ENCODE results near the gene TAF6.

Gene TAF6

DNA sequence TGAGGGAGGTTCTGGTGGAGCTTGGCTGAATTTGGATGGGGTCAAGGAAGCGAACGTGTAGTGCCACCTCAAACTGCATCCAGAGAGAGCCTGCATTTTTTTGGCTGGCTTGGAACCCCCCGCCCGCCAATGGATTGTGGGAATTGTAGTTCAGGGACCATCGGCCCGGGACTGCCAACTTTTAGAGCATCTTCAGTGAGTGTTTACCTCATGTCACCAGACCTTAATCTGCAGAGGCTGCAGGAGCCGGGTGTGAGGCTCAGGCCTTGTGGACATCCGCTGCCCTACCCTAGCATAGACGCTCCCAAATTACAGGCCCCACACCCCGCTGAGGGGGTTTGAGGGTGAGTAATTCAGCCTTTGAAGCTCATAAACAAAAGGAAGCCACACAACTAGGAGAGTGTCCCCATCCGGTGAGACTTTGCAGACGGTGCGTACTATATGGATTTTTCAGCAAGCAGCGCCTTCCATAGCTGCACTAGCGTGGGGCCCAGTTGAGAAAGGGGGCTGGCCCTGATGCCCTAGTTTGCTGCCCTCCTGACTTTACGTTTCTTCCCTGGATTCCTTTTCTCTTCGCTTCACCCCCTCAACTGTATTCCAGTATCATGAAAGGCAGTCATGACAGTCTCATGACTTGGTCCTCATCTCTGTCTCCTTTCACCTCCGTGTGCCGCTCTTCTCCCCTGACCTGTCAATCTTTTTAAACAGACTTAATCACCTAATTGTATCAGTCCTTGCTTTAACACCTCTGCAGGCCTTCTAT, 993 bp upstream of the TAF6 start:
- peak in 1 of 2 donors; percentile 25 for DNase-seq

DNA sequence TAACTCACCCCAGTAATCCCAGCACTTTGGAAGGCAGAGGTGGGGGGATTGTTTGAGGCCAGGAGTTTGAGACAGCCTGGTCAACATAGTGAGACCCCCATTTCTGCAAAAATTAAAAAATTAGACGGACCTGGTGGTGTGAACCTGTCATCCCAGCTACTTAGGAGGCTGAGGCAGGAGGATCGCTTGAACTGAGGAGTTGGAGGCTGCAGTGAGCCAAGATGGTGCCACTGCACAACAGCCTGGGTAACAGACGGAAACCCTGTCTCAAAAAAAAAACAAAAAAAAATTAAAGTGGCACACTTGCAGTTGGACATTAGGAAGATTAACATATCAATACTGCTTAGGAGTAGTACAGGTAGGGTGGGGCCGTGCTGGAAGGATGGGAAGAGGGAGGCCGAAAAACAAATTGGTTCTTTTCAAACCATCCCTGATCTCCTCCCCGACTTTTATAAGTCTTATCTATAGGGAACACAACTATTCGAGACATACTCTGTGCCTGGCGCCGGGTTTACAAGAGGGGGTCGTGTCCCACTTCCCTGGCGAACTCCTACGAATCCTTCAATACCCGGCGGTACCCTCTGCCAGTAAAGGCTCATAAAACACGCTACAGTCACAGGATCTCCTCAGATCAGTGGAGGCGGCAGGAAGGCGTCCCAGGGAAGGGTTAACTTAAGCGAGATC, 628 bp downstream of the TAF6 start:
- no peak for DNase-seq

DNA sequence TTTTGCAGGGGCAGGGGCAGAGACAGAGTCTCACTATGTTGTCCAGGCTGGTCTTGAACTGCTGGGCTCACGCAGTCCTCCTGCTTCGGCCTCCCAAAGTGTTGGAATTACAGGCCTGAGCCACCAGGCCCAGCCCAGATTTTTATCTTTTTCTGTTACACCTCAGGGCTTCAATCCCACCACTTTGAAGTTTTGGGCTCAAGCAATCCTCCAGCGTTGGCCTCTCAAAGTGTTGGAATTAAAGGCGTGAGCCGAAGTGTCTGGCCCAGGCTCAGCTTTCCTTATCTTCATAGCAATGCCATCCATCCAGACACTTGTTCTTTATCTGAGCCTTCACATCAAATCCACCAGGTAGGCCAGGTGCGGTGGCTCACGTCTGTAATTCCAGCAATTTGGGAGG, 4.1 kb downstream of the TAF6 start:
- DNase-seq = no peak

DNA sequence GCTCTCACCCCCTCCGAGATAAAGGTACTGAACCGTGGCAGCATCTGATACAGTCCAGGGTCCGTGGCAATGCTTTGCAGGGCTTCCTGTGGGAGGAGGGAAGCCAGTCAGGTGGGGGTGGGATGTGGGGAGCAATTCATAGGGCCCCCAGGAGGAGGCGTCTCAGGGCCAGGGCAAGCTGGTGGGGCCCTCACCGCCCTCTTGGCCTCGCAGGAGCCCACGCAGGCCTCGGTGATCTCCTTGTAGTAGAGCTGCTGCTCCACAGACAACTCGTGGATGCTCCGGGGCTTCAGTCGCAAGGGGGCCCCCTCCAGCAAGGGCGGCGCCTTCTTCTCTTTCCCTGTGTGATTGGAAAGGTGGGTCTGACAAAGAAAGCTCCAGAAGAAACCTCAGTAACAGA, 7.2 kb downstream of the TAF6 start:
- no peak for DNase-seq

DNA sequence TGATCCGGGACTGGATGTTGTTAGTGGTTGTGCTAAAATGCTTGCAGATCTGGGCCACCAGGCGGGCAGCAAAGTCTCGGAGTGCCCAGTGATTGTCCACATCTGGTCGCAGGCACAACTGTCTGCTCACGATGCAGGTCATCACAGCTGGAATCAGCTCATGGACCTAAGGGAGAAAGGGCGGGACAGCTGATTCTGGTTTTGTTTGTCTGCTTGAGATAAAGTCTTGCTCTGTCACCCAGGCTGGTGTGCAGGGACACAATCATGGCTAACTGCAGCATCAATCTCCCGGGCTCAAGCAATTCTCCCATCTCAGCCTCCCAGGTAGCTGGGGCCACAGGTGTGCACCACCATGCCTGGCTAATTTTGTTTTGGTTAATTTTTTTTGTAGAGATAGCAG, 8.0 kb downstream of the TAF6 start:
- no peak for DNase-seq

DNA sequence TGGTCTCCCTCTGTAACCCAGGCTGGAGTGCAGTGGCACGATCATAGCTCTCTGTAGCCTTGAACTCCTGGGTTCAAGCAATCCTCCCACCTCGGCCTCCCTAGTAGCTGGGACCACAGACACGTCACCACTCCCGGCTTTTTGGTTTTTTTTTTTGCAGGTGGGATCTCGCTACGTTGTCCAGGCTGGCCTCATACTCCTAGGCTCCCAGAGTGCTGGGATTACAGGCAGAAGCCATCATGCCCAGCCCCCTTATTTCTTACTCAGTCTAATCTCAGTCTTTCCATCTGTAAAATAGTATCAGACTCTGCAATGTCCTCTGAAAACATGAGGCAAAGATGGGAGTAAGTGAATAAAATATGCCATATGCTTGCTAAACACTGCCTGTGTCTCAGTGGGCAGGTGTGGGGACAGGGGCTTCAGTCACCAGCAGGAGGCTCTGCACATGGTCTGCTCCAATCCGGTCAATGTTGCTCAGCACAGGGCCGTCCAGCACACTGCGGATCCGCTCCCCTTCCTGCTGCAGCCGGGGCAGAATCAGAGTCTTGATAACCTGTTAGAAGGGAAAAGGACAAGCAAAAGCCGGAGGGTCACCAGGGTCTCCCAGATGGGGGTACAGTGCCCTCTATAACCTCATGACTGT, 9.5 kb downstream of the TAF6 start:
- no peak for DNase-seq

DNA sequence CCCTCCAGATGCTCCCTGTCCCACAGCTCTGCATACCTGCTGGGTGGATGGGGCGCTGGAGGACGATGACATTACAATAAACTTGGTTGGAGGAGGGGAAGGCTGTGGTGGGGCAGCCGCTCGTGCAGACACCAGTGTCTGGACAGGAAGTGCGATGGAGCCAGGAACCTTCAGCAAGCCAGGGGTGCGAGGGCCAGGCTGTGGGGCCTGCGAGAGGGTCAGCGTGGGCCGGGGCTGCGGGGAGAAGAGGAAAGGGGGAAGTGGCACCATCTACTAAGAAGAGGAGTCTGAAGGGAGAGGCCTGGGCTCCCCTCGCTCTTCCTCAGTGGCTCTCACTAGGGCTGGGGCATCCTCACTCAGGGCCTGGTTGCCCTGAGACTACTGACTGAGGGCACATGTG, 11.3 kb downstream of the TAF6 start:
- no peak for DNase-seq

DNA sequence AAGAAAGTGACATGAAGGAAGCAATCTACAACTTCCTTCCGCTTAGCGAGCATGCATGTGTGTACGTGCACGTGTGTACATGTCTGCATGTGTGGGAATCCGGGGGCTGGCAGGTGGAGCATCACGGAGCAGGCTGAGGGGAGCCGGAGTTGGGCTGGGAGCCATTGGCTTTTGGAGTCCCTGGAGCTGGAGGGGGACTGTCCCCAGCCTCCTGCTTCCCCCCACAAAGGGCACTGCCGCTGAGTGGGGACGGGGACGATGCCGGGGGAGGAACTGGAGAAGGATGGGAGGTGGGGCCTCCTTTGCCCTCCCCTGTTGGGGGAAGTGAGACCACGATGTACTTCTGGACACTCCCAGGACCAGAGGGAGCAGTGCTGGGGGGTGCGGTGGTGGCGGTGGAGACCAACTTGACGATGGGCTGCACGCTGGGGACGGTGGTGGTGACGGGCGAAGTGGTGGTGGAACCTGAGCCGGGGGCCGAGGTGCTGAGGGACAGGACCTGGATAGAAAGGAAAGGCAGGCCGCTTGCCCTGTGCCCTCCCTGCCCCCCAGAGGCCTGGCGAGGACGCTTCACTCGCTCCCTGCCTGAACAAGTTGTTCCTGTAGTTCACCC, 11.9 kb downstream of the TAF6 start:
- DNase-seq = no peak

DNA sequence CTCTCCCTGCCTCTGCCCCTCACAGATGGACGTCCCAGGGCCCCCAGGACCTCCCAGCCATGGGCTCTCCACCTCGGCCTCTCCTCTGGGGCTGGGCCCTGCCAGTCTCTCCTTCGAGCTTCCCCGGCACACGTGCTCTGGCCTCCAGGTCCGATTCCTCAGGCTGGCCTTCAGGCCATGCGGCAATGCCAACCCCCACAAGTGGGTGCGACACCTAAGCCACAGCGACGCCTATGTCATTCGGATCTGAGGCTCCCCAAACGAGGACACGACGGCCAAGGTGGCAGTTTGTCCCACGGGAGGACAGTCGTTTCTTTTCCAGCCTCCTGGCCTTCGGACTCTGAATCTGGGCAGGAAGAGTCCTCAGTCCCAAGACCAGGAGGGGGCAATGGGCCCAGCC, 12.5 kb downstream of the TAF6 start:
- DNase-seq = no peak

DNA sequence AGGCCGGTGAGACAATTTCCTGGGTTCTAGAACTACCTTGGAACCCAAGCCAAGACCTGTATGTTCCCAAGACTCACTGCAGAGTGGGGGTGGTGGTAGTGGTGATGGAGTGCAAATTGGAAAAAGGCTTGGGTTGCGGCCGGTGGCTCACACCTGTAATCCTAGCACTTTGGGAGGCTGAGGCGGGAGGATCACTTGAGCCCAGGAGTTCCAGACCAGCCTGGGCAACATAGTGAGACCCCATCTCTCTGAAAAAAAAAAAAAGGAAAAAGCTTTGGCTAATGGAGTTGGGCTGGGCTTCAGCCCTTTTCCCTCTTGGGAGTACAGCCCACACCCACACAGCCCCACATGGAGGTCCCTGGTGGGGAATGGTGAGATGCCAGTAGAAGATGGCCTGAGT, 13.6 kb downstream of the TAF6 start:
- no peak for DNase-seq

DNA sequence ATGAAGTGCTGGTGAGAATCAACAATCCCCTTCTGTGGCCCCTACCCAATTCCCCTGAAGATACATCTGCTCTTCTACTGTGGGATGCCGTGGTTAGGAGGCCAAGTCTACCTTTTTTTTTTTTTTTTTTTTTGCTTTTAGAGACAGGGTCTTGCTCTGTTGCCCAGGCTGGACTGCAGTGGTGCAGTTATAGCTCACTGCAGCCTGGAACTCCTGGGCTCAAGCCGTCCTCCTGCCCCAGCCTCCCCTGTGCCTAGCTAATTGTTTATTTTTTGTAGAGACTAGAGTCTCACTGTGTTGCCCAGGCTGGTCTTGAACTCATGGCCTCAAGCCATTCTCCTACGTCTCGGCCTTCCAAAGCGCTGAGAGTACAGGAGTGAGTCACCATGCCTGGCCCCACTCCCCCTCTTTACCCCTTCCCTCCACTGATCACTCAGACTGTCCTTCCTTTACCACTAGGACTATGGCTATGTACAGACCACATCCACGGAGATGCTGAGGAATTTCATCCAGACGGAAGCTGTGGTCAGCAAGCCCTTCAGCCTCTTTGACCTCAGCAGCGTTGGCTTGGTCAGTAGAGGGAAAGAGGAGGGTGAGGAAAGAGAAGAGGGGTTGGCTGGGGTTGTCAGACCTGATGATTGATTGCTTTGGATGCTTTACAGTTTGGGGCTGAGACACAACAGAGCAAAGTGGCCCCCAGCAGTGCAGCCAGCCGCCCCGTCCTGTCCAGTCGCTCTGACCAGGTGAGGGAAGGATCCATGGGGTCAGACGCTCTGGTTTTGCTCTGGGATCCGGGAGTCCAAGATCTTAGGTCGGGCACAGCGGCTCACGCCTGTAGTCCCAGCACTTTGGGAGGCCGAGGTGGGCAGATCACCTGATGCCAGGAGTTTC, 16.0 kb downstream of the TAF6 start:
- DNase-seq = no peak

DNA sequence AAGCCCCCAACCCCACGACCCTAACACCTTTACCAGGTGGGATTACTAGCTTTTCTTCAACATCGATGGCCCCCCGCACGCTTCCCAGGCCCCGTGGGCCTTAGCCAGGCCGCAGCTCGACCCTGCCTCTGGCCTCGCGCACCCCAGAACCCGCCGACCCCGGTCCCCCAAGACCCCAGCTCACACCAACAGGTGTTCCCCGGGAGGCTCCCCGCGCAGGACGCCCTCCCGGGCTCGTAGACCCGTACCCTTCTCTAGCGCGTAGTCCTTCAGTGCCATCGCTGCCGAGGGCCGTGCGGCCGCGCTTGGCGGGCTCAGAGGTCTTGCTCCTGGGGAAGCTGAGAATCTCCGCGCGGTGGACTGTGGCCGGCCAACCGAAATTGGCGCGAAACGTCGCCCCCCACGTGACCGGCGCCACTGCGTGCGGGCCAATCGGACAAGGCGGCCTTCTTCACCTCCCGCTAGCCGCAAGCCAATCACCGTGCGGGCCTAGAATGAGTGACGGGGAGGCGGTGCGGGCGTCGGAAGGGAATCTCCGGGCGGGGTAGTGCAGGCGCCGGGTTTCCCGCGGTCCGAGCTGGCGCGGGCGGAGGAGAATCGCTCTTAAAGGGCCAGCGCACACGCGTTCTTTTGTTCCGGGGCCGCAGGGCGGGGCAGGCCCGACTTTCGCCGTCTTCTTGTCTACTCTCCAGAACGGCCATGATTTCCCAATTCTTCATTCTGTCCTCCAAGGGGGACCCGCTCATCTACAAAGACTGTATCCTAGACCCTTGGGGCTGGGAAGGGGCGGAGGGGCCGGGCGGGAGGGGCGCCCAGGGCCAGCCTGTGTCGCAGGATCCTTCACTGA, 17.9 kb downstream of the TAF6 start, which contains the start of the genes AP4M1 and MCM7:
Gene AP4M1 (plus strand): TSS at position 628 of the 847 bp plus-strand sequence. CDS start 72 bp downstream, at position 700.
Gene MCM7 (minus strand): TSS at position 382 of the 847 bp plus-strand sequence. CDS start 103 bp downstream, at position 279.
- peak; percentile 98 to 99 for DNase-seq

DNA sequence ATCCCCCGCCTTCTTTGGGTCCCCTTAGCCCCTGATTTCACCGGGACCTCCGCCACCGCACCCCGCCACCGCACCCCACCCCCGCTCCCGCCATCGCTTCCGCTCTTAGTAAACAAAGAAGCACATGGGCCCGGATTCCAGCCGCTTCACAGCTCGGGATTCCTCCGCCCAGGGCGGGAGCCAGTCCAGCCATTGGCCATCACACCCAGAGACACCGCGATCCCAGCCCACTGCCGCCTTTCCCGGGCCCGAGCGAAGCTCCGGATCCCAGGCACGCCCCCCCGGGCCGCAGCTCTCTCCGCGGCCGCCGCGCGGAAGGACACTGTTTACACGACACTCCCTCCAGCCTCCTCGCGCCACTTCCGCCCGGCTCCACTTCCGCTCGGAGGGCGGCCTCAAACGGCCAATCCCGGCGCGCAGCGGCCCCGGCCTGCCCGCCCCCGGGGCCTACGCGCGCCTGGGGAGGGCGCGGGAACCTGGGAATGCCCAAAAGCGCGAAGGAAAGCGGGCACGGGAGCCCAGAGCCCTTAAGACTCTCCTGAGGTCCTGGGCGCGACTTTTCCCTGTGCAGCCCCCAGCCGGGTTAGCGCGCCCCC, 18.6 kb downstream of the TAF6 start:
- DNase-seq = peak; percentile 93

DNA sequence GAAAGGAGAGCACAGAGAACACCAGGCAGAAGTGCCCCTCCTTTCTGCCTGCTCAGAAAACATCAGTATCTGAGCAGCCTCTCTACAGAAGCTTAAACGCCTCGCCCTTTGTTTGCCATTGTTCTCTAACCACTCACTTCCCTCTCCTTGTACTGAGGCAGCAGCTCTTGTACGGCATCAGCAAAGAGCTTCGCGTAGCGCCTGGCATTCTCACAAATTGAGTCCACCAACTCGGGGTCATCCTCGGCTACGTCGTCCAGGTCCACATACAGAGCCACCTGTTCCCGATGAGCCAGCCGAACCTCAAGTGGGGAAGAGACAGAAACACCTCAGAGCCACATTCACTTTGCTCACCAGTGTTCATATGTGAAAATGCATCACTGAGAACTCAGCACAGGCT, 19.7 kb downstream of the TAF6 start:
- DNase-seq = no peak

DNA sequence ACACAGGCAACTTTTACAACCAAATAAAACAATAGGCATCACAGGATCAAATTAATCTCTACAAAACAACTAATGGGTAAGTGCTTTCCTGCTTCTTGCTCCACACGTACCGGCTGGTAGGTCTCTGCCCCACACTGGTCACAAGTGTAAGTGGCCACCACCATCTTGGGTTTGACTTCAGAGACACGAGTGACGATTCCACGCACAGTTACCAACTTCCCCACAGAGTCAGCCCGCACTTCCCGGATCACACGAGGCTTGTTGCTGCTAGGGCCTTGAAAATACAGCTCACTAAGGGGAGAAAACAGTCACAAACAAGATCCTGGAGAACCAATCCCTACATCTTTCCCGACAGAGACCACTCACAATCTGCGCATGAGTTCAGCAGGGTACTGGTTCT, 20.2 kb downstream of the TAF6 start:
- DNase-seq = no peak

DNA sequence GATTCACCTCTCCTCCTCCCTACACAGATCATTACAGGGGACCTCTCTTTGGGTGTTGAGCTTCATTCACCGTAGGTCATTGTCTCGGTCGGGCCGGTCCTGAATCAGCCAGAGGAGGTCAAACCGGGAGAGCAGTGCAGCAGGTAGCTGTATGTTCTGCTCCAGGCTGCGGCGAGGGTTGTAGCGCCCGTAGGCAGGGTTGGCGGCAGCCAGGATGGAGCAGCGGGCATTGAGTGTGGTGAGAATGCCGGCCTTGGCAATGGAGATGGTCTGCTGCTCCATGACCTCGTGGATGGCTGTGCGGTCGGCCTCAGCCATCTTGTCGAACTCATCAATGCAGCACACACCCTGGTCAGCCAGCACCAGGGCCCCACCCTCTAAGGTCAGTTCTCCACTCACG, 23.5 kb downstream of the TAF6 start:
- no peak for DNase-seq

DNA sequence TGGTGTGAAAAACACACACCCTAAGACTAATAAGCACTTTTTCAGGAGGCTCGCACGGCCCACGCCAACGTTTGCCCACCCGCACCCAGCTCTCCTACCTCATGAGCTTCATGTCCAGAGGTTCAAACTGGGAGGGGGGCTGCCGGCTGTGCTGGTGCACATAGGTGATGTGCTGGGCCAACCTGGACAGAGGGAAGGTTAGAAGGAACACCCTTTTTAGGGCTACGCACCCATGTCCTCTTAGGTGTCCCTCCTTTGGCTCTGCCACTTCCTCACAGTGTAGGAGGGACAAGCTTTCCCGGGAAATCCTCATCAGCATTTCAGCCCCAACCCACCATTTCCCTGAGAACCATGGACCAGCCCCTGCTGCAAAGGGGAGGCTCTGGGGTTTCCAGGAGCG, 23.9 kb downstream of the TAF6 start:
- DNase-seq = no peak

DNA sequence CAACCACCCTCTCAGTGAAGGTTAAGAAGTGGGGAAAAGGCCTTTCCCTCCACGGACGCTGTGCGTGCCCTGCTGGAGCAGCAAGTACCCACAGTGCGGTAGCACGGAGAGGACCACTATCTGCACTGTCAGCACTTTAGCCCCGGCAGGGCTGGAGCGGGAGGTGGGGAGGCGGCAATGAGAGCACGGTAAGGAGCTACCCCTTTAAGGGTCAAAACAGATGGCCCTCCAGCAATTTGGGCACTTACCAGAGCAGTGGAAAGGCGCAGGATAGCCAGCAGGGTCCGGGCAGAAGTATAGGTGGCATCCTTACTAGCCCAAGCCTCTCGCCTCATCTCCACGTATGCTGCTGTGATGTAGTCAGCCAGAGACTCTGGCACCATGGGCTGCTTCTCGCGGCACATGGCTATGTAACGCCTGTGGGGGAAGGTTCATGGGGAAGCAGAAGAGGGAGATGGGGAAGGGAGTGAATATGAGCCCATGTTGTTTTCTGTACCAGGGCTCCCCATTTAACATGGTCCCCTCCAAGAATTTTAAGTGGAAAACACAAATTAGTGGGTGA, 25.2 kb downstream of the TAF6 start:
- DNase-seq = no peak

DNA sequence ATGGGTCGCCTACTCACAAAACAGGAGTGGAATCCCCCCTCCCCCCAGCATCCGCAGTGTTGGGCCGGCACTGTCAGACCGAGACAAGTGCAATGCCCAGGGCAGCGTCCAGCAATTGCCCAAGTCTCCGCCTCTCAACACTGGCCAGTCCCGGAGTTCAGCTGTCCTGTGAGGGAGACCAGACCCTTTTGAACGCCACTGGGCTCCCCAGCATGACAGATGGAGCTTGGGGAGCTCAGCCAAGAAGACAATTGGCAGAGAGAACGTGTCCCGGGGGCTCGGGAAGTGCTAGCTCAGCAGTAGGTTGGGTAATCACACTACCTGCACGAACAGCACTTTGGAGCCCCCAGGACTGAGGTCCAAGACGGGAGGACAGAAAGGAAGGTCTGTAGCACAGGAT, 25.7 kb downstream of the TAF6 start:
- no peak for DNase-seq

DNA sequence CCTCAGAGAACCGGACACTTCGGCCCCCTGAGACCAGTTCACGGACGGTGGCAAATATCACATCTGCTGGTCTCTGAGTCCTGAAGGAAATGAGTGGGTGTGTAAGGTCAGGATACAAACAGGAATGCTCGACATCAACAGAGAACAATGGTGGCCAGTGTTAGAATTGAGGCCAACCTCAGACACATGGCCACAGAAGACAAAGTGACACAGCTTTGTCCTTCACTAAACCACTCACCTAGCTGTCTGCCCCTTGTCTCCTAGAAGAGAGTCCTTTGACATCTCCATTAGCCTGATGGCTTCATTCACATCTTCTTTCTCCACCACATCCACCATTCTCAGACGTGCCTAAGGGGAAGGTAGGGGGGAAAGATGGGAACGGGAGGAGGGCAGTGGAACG, 26.1 kb downstream of the TAF6 start:
- DNase-seq = no peak

Measured in inflammatory macrophage treated with lipopolysaccharide for 1 hour (primary cell).